Astrocyte (in vitro differentiated cells and primary cell): ENCODE measurements around the gene GRIA2. TPM values are rescaled to one million over a fixed set of nuclear protein-coding genes. Genes with fewer than 3 reads are reported as not detected.
"Not testable (repeated sequence)": the region's sequence is repeated elsewhere in the genome, so short reads cannot be mapped to it uniquely, and the experiment has no call there.

Experiments
- DNase-seq: peaks from one replicate; pipeline ENCODE4 v3.0.0-alpha.2; 2010; ENCODE audit warnings: low read depth
- FAIRE-seq: peaks from 2 replicates; lab custom pipeline; 2011; peaks lifted over from hg19 to GRCh38; lab: Jason Lieb, UNC
- H2AFZ ChIP-seq: 2 replicates; pipeline ENCODE4 v1.6.0; 2012; ENCODE audit warnings: low read depth, low read length, inconsistent platforms
- H3K27ac ChIP-seq: 2 replicates; pipeline ENCODE4 v1.5.1; 2011; ENCODE audit warnings: low read depth, low read length, inconsistent platforms
- H3K27me3 ChIP-seq: 2 replicates; pipeline ENCODE4 v1.6.0; 2011; ENCODE audit warnings: low read length, inconsistent platforms; ENCODE audit not compliant: insufficient read depth
- H3K36me3 ChIP-seq: 2 replicates; pipeline ENCODE4 v1.5.1; 2011; ENCODE audit warnings: low read length, inconsistent platforms; ENCODE audit not compliant: insufficient read depth
- H3K4me1 ChIP-seq: 2 replicates; pipeline ENCODE4 v1.5.1; 2011; ENCODE audit warnings: low read length, inconsistent platforms; ENCODE audit not compliant: insufficient read depth
- H3K4me2 ChIP-seq: 2 replicates; pipeline ENCODE4 v1.6.0; 2012; ENCODE audit warnings: low read length, inconsistent platforms
- H3K4me3 ChIP-seq: 2 replicates; pipeline ENCODE4 v1.5.1; 2011; ENCODE audit warnings: low read depth, mild to moderate bottlenecking, low read length, inconsistent platforms; ENCODE audit not compliant: insufficient read depth
- H3K79me2 ChIP-seq: 2 replicates; pipeline ENCODE4 v1.6.0; 2012; ENCODE audit warnings: mild to moderate bottlenecking, low read length, inconsistent platforms; ENCODE audit not compliant: insufficient read depth
- H3K9ac ChIP-seq: 2 replicates; pipeline ENCODE4 v1.6.0; 2012; ENCODE audit warnings: mild to moderate bottlenecking, low read length, inconsistent platforms
- H3K9me3 ChIP-seq: 2 replicates; pipeline ENCODE4 v1.5.1; 2012; ENCODE audit warnings: low read depth, mild to moderate bottlenecking, low read length, inconsistent platforms; ENCODE audit not compliant: insufficient read depth
- H4K20me1 ChIP-seq: 2 replicates; pipeline ENCODE4 v1.6.0; 2012; ENCODE audit warnings: low read length, inconsistent platforms; ENCODE audit not compliant: insufficient read depth
- H3K27ac Mint-ChIP-seq: one replicate; pipeline ENCODE4 v1.8.0; 2021; ENCODE audit warnings: mild to moderate bottlenecking, mixed read lengths; ENCODE audit not compliant: unreplicated experiment
- H3K27me3 Mint-ChIP-seq: one replicate; pipeline ENCODE4 v1.8.0; 2021; ENCODE audit warnings: low read depth, mixed read lengths; ENCODE audit not compliant: unreplicated experiment
- H3K36me3 Mint-ChIP-seq: one replicate; pipeline ENCODE4 v1.8.0; 2021; ENCODE audit warnings: low read depth, mixed read lengths; ENCODE audit not compliant: unreplicated experiment
- H3K4me1 Mint-ChIP-seq: one replicate; pipeline ENCODE4 v1.8.0; 2021; ENCODE audit warnings: low read depth, mixed read lengths; ENCODE audit not compliant: unreplicated experiment
- H3K4me3 Mint-ChIP-seq: one replicate; pipeline ENCODE4 v1.8.0; 2021; ENCODE audit warnings: mild to moderate bottlenecking, moderate library complexity, mixed read lengths; ENCODE audit not compliant: unreplicated experiment
- H3K9me3 Mint-ChIP-seq: one replicate; pipeline ENCODE4 v1.8.0; 2021; ENCODE audit warnings: mild to moderate bottlenecking, mixed read lengths; ENCODE audit not compliant: unreplicated experiment
- CTCF ChIP-seq: IDR thresholded peaks from 2 replicates; pipeline ENCODE4 v1.5.1; 2011; ENCODE audit warnings: low read depth, mild to moderate bottlenecking, inconsistent platforms, low read length, moderate library complexity; ENCODE audit not compliant: insufficient read depth
- EZH2 ChIP-seq: IDR thresholded peaks from 2 replicates; pipeline ENCODE4 v1.6.1; 2012; ENCODE audit warnings: mild to moderate bottlenecking, low read length, inconsistent platforms; ENCODE audit not compliant: insufficient read depth
- total RNA-seq: library from RNA; stranded (reverse); gene quantifications from 2 replicates; pipeline ENCODE4 v1.2.1, GENCODE V29; 2021

GRIA2 gene
- total RNA-seq, 1 donor from 2014 or later, result not detected

- Histone ChIP-seq H3K79me2 (no peaks in the 10 kb centered on the region), H3K9me3 (no peaks in the 10 kb centered on the region), H3K9ac (no peak overlapping the region), H3K27ac (no peak overlapping the region), H3K36me3 (no peaks in the 10 kb centered on the region), H3K4me2 (no peak overlapping the region), H3K27me3 (no peaks in the 10 kb centered on the region), H2AFZ (no peak overlapping the region), H4K20me1 (no peaks in the 10 kb centered on the region), H3K4me1 (no peaks in the 10 kb centered on the region), H3K4me3 (no peak overlapping the region)
- Mint-ChIP-seq H3K4me3 (no peak overlapping the region), H3K36me3 (no peaks in the 10 kb centered on the region), H3K27ac (no peak overlapping the region), H3K27me3 (no peaks in the 10 kb centered on the region), H3K9me3 (no peaks in the 10 kb centered on the region), H3K4me1 (no peaks in the 10 kb centered on the region)
- TF ChIP-seq EZH2, result no peak
- no peak for TF ChIP-seq CTCF
- FAIRE-seq (no peak), DNase-seq (no peak)
These were observed 24.8 kb downstream of the GRIA2 start for GRCh38 chr4:157245351-157245750.

GRCh38 chr4:157246964-157247363, 26.4 kb downstream of the GRIA2 start:
- H3K4me2 ChIP-seq, result no peak overlapping the region
- Mint-ChIP-seq H3K27ac (no peak overlapping the region), H3K36me3 (no peaks in the 10 kb centered on the region)

GRCh38 chr4:157258165-157258564, 37.6 kb downstream of the GRIA2 start:
- not testable (repeated sequence) for H3K36me3 Mint-ChIP-seq, H3K36me3 ChIP-seq, H3K4me2 ChIP-seq, H3K79me2 ChIP-seq, DNase-seq, H3K4me1 Mint-ChIP-seq, H4K20me1 ChIP-seq, H3K4me1 ChIP-seq, H3K4me3 ChIP-seq, H2AFZ ChIP-seq, H3K9ac ChIP-seq, H3K27ac ChIP-seq, H3K4me3 Mint-ChIP-seq, FAIRE-seq, H3K27ac Mint-ChIP-seq, H3K9me3 ChIP-seq, H3K27me3 ChIP-seq, H3K27me3 Mint-ChIP-seq, H3K9me3 Mint-ChIP-seq

More at GRCh38 chr4:157246964-157247363, 26.4 kb downstream of the GRIA2 start:
- Histone ChIP-seq H4K20me1 (no peaks in the 10 kb centered on the region), H3K79me2 (no peaks in the 10 kb centered on the region), H3K27ac (no peak overlapping the region), H3K9ac (no peak overlapping the region), H3K4me1 (no peaks in the 10 kb centered on the region), H3K9me3 (no peaks in the 10 kb centered on the region), H3K4me3 (no peak overlapping the region), H3K27me3 (no peaks in the 10 kb centered on the region), H3K36me3 (no peaks in the 10 kb centered on the region), H2AFZ (no peak overlapping the region)
- no peak overlapping the region for H3K4me3 Mint-ChIP-seq
- FAIRE-seq (no peak), DNase-seq (no peak)
- H3K4me1 Mint-ChIP-seq, result no peaks in the 10 kb centered on the region
- no peaks in the 10 kb centered on the region for H3K27me3 Mint-ChIP-seq
- TF ChIP-seq EZH2 (no peak), CTCF (no peak)
- no peaks in the 10 kb centered on the region for H3K9me3 Mint-ChIP-seq
